ENCODE results near the gene SMIM13. TPM values are rescaled to one million over a fixed set of nuclear protein-coding genes. Genes with fewer than 3 reads are reported as not detected.

SMIM13 gene
- total and polyA plus RNA-seq, 2 donors (not counting 3 experiments of a cell fraction or from before 2014, with no cell fraction given): 3.2 to 14.7 TPM

DNA sequence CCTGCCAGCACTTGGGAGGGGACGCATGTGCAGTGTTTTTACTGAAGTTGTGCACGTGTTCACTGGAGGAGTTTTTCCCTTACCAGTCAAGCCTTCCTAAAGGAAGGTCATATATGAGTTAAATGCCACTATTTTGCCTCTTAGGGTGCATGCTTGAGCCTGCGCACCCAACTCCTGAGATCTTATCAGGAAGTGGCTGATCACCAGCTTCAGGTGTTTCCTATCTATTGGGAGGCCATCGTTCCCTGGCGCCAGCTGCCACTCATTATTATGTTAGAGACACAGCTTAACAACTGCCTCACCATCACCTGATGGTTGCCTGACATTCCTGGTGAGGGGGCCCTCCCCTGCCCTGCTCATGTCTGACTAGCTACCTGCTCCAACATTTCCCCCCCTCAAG is 9.4 kb downstream of the SMIM13 start:
- Histone ChIP-seq H3K4me3 (replicated peaks in 1 of 3; ENCODE audit: insufficient read depth in 1 of 3, low read depth in 1 of 3, low read length in 3 of 3) (no peak overlapping the region), H3K9ac (replicated peaks; ENCODE audit: extremely low read depth, insufficient read depth, low read length) (no peak overlapping the region), H2AFZ (ENCODE audit: low read depth, low read length) (no peak overlapping the region), H3K9me3 (replicated peaks; ENCODE audit: control insufficient read depth, insufficient read depth, low read length) (no peaks in the 10 kb centered on the region), H3K9me1 (replicated peaks; ENCODE audit: control insufficient read depth, extremely low read depth, insufficient read depth, low read length) (no peaks in the 10 kb centered on the region), H3K79me2 (ENCODE audit: control insufficient read depth, insufficient read depth, low read length) (peaks cover 94% of the 10 kb centered on the region), H3K27me3 (ENCODE audit: control insufficient read depth in 2 of 2, insufficient read depth in 2 of 2, low read length in 2 of 2) (no peaks in the 10 kb centered on the region), H3K4me1 (ENCODE audit: control insufficient read depth, extremely low read depth, insufficient read depth, low read length) (no peaks in the 10 kb centered on the region), H3K4me2 (ENCODE audit: insufficient read depth, low read length) (no peak overlapping the region), H3K36me3 (ENCODE audit: control insufficient read depth in 2 of 2, extremely low read depth in 1 of 2, insufficient read depth in 2 of 2, low read length in 2 of 2) (no peaks in the 10 kb centered on the region), H4K20me1 (replicated peaks; ENCODE audit: control insufficient read depth, extremely low read depth, insufficient read depth, low read length) (peaks cover 9% of the 10 kb centered on the region), H3K27ac (ENCODE audit: insufficient read depth, low read depth, low read length) (no peak overlapping the region)
- no TSS peak for BruUV-seq (replicated peaks)
- POLR2A ChIA-PET: no interaction called here
- DNase-seq (ENCODE audit: low read depth, low spot score) (no peak), FAIRE-seq (no peak)
- dilution Hi-C loops (cut with MboI; ENCODE audit: extremely low pct_ligation_motif_present, low sequenced_read_pairs): no loop called here
- intact Hi-C loops (cut with micrococcal nuclease): no loop called here
- CTCF ChIA-PET: no interaction called here
- TF ChIP-seq, protein P1, sequence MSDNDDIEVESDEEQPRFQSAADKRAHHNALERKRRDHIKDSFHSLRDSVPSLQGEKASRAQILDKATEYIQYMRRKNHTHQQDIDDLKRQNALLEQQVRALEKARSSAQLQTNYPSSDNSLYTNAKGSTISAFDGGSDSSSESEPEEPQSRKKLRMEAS (IDR thresholded peaks at IDR 0.05; ENCODE audit: insufficient read depth, insufficient read length): no peak
- TF ChIP-seq EZH2 (IDR thresholded peaks at IDR 0.05; ENCODE audit: borderline replicate concordance, low read depth, low read length, severe bottlenecking) (no peak), MYC (IDR thresholded peaks at IDR 0.05; ENCODE audit: low read depth, low read length) (no peak), GATA2 (IDR thresholded peaks at IDR 0.05; ENCODE audit: insufficient read depth, insufficient read length, low read depth, low read length) (no peak), POLR2AphosphoS5 (IDR thresholded peaks at IDR 0.05; ENCODE audit: insufficient read depth, low read depth, low read length) (no peak), FOS (IDR thresholded peaks at IDR 0.05; ENCODE audit: borderline replicate concordance, insufficient read depth, low read length) (no peak), JUN (IDR thresholded peaks at IDR 0.05; ENCODE audit: borderline replicate concordance, insufficient read depth, insufficient read length, low read depth) (no peak), POLR2A (IDR thresholded peaks at IDR 0.05; ENCODE audit: low read depth, low read length) (no peak)
- TF ChIP-seq, protein P2, sequence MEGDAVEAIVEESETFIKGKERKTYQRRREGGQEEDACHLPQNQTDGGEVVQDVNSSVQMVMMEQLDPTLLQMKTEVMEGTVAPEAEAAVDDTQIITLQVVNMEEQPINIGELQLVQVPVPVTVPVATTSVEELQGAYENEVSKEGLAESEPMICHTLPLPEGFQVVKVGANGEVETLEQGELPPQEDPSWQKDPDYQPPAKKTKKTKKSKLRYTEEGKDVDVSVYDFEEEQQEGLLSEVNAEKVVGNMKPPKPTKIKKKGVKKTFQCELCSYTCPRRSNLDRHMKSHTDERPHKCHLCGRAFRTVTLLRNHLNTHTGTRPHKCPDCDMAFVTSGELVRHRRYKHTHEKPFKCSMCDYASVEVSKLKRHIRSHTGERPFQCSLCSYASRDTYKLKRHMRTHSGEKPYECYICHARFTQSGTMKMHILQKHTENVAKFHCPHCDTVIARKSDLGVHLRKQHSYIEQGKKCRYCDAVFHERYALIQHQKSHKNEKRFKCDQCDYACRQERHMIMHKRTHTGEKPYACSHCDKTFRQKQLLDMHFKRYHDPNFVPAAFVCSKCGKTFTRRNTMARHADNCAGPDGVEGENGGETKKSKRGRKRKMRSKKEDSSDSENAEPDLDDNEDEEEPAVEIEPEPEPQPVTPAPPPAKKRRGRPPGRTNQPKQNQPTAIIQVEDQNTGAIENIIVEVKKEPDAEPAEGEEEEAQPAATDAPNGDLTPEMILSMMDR (IDR thresholded peaks at IDR 0.05; ENCODE audit: extremely low read depth in 1 of 2, insufficient read depth in 1 of 2, low read depth in 1 of 2, low read length in 2 of 2): no peak
